Mesodermal cell (in vitro differentiated cells): ENCODE data around the gene PXK.

Source experiments
- H3K27ac ChIP-seq: 2 replicates; pipeline ENCODE4 v1.7.0; 2013; ENCODE audit warnings: mild to moderate bottlenecking, low read depth, low read length, moderate library complexity; ENCODE audit not compliant: severe bottlenecking
- H3K36me3 ChIP-seq: 2 replicates; pipeline ENCODE4 v1.7.1; 2013; ENCODE audit warnings: mild to moderate bottlenecking, low read length, moderate library complexity; ENCODE audit not compliant: control insufficient read depth, insufficient read depth
- H3K4me1 ChIP-seq: one replicate; pipeline ENCODE4 v1.7.1; 2013; ENCODE audit warnings: mild to moderate bottlenecking, low read length; ENCODE audit not compliant: insufficient read depth, control insufficient read depth, poor library complexity, severe bottlenecking
- H3K4me3 ChIP-seq: 2 replicates; pipeline ENCODE4 v1.7.0; 2013; ENCODE audit warnings: low read length, control low read depth, mild to moderate bottlenecking; ENCODE audit not compliant: insufficient read depth, poor library complexity, severe bottlenecking; ENCODE audit errors: extremely low read depth
- H3K9me3 ChIP-seq: 2 replicates; pipeline ENCODE4 v1.7.1; 2013; ENCODE audit warnings: mild to moderate bottlenecking, low read length, moderate library complexity; ENCODE audit not compliant: control insufficient read depth
- WGBS, 2 experiments: methylation state at CpG; one replicate each; pipeline ENCODE4 v1.1.5; 2013; ENCODE audit warnings: missing lambda C conversion rate in 2 of 2; ENCODE audit not compliant: insufficient coverage in 2 of 2; 5-methylcytosine and 5-hydroxymethylcytosine counted together

Gene PXK

GRCh38 chr3:58361866-58362265, 29.2 kb downstream of the PXK start:
- no peak overlapping the region for H3K4me3 ChIP-seq
- H3K9me3 ChIP-seq, result no peaks in the 10 kb centered on the region
- H3K27ac ChIP-seq, result no peak overlapping the region
- no peaks in the 10 kb centered on the region for H3K36me3 ChIP-seq
- no peaks in the 10 kb centered on the region for H3K4me1 ChIP-seq

DNA sequence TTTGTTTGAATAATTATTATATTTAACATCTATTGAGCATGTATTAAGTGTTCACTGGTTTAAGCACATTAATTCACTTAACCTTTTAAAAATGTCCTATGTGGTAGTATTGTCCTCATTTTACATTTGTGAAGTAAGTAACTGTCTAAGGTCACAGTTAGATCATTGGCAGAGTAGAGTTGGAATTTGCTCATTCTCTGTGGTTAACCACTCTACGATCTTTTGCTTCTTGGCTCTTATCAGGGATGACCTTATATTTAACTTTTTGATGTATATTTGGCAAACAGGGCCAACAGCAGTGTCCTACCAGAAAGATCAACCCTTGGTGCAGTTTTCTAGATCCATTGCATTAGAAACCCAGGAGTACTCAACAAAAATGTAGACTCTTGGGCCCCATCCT, 34.0 kb downstream of the PXK start:
- Histone ChIP-seq H3K9me3 (no peaks in the 10 kb centered on the region), H3K27ac (no peak overlapping the region), H3K4me1 (no peaks in the 10 kb centered on the region), H3K36me3 (peaks cover 7% of the 10 kb centered on the region), H3K4me3 (no peak overlapping the region)
- WGBS, 2 experiments, result 89% methylated on average over 1 of the region's 1 CpG; no CpG with 5 or more reads in 1 of the 2 experiments

DNA sequence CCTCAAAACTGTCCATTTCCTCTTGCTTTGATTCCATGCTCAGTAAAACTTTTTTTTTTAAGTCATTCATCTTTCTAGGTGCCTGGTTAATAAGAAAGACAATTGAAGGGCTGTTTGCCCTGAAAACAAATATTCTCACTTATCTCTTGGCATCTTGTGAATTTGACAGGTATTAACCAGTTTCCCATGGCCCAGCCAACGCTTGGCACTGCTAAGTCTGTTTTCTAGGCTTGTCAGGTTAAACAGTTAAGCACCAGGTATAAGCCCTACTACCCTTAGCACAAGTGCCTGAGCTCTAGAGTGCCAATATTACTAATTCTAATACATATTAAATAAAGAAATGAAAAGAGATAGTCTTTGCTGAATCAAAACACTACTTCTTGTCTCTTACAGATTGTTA, 36.3 kb downstream of the PXK start:
- Histone ChIP-seq H3K27ac (no peak overlapping the region), H3K4me1 (no peaks in the 10 kb centered on the region), H3K4me3 (no peak overlapping the region), H3K9me3 (no peaks in the 10 kb centered on the region), H3K36me3 (peaks cover 7% of the 10 kb centered on the region)
- WGBS, 2 experiments, result 71 to 100% methylated on average over 1 of the region's 1 CpG

DNA sequence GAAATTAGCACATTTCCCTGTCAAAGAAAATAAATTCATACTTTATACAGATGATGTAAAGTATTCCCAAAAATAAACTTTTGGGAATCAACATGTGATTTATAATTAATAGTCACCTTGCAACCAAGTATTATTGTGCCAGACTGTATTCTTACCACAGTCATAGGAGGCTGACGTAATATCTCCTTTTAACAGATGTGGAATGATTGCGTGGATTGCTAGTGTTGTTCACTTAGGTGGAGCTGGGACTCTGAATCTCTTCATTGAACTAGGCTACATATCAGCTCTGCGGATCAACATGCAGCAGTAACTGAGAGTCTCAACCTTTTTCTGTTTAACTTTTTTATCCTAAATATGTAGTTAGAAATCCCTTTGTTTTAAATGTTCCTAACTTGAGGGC, 37.2 kb downstream of the PXK start:
- Histone ChIP-seq H3K4me1 (no peaks in the 10 kb centered on the region), H3K36me3 (peaks cover 7% of the 10 kb centered on the region), H3K27ac (no peak overlapping the region), H3K9me3 (no peaks in the 10 kb centered on the region), H3K4me3 (no peak overlapping the region)
- WGBS, 2 experiments, result 93% methylated on average over 2 of the region's 3 CpGs; no CpG with 5 or more reads in 1 of the 2 experiments

DNA sequence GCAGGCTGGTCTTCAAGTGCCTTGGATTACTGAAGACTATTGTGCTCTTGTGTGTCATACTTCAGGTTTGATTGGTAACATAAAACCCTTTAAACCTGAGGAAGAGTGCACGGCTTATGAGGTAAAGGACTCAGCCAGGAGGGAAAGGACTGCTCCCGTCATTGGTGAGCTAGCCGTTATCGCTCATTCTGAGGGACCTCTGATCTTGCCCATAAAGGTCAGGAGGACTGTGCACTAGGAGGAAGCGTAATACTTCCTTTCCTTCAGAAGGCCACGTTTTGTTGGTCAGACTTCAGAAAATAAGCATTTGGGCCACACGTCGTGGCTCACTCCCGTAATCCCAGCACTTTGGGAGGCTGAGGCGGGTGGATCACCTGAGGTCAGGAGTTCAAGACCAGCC, 37.7 kb downstream of the PXK start:
- Histone ChIP-seq H3K27ac (no peak overlapping the region), H3K4me3 (no peak overlapping the region), H3K9me3 (no peaks in the 10 kb centered on the region), H3K4me1 (no peaks in the 10 kb centered on the region), H3K36me3 (peaks cover 7% of the 10 kb centered on the region)
- WGBS, 2 experiments, result 88 to 89% methylated on average over 8 to 9 of the region's 10 CpGs

DNA sequence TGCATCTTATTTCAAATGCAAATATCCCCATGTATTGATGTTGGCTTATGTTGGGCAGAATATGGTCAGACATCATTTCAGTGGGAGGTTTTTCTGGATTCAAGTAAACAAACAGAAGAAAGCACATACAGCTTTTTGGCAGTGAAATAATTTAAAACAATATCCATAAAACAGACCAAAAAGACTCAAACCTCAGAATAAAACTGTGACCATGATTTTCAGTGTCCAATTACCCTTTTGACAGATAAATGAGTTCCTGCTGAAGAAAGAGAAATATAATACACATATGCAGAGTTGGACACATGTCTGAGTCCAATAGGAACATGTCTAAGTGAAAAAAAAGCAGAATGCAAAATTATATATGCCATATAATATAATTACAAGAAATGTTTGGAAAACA, 39.1 kb downstream of the PXK start:
- Histone ChIP-seq H3K4me1 (no peaks in the 10 kb centered on the region), H3K4me3 (no peak overlapping the region), H3K36me3 (peaks cover 7% of the 10 kb centered on the region), H3K9me3 (no peaks in the 10 kb centered on the region), H3K27ac (no peak overlapping the region)

GRCh38 chr3:58375254-58375653, 42.6 kb downstream of the PXK start:
- peaks cover 2% of the 10 kb centered on the region for H3K36me3 ChIP-seq
- no peak overlapping the region for H3K27ac ChIP-seq
- no peaks in the 10 kb centered on the region for H3K4me1 ChIP-seq
- 94 to 100% methylated on average over 4 of the region's 5 CpGs for WGBS, 2 experiments
- H3K9me3 ChIP-seq, result no peaks in the 10 kb centered on the region
- H3K4me3 ChIP-seq, result no peak overlapping the region

- no peak overlapping the region for H3K4me3 ChIP-seq
- no peaks in the 10 kb centered on the region for H3K36me3 ChIP-seq
- H3K9me3 ChIP-seq, result no peaks in the 10 kb centered on the region
- no peak overlapping the region for H3K27ac ChIP-seq
- H3K4me1 ChIP-seq, result no peaks in the 10 kb centered on the region
- WGBS, 2 experiments, result 100% methylated on average over 4 of the region's 5 CpGs; no CpG with 5 or more reads in 1 of the 2 experiments
These were observed 44.5 kb downstream of the PXK start for GRCh38 chr3:58377168-58377567.

- no peak overlapping the region for H3K27ac ChIP-seq
- H3K4me3 ChIP-seq, result no peak overlapping the region
- H3K9me3 ChIP-seq, result no peaks in the 10 kb centered on the region
- 100% methylated on average over 1 of the region's 4 CpGs; no CpG with 5 or more reads in 1 of the 2 experiments for WGBS, 2 experiments
- no peaks in the 10 kb centered on the region for H3K36me3 ChIP-seq
- H3K4me1 ChIP-seq, result no peaks in the 10 kb centered on the region
These were observed 45.1 kb downstream of the PXK start for GRCh38 chr3:58377750-58378149.

DNA sequence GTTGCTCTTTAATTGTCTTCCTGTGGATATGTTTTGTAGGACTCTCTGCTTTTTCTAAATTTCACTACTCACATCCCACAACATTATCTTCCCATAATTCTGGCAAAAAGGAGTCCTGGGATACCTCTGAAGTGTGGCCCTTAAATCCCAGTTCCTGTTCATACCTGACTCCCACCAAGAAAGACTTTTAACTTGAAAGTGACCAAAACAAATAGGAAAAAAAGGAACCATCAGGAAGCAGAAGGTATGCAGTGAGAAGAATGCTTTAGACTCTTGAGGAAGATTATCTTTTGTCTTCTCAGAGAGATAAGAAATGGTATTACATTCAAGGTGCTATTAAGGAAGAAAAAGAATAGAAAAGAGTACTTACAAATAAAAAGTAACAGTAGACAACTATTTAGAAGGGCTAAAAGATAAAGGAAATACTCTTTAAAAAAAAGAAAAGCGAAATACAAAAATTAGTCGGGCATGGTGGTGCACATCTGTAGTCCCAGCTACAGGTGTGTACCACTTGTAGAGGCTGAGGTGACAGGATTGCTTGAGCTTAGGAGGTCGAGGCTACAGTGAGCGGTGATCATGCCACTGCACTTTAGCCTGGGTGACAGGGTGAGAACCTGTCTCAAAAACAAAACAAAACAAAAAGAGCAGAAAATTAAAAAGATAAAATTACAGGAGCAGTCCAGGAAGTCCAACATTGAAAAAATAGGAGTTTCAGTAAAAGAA, 46.8 kb downstream of the PXK start:
- Histone ChIP-seq H3K4me3 (no peak overlapping the region), H3K9me3 (no peaks in the 10 kb centered on the region), H3K36me3 (no peaks in the 10 kb centered on the region), H3K4me1 (peaks cover 13% of the 10 kb centered on the region), H3K27ac (no peak overlapping the region)
- WGBS, 2 experiments, result 90 to 100% methylated on average over 2 of the region's 4 CpGs

DNA sequence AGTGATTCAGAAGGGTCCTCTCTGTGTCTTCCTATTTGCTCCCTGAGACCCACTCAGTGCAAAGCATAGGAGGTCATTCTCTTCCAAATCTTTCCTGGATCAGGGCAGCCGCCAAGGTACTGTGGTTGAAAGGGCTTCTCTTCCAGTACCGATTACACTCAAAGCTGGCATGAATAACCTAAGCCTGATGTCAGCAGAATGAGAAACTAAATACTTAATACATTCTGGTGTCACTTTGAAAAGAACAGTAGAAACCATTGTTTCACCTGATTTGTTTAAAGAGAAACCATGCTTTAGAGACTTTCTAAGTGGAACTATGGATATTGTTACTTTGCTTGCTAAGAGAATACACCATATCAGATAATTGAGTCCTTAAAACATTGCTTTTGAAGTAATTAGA, 50.8 kb downstream of the PXK start:
- Histone ChIP-seq H3K4me3 (no peak overlapping the region), H3K9me3 (no peaks in the 10 kb centered on the region), H3K36me3 (no peaks in the 10 kb centered on the region), H3K4me1 (peaks cover 49% of the 10 kb centered on the region), H3K27ac (no peak overlapping the region)
- 89 to 100% methylated on average over 1 of the region's 2 CpGs for WGBS, 2 experiments
